Effector memory CD4-positive, alpha-beta T cell (primary cell): ENCODE measurements around the gene TSHZ3.

Source experiments
- DNase-seq, 3 donors: peaks; one replicate each; pipeline ENCODE4 v3.0.0-alpha.2; 2020
- H3K27ac ChIP-seq: 2 replicates; pipeline ENCODE4 v1.7.0; 2013; ENCODE audit warnings: mild to moderate bottlenecking, low read length, moderate library complexity; ENCODE audit not compliant: insufficient read depth, poor library complexity, severe bottlenecking
- H3K27me3 ChIP-seq: replicated peaks from 2 replicates; pipeline ENCODE4 v1.7.0; 2013; ENCODE audit warnings: mild to moderate bottlenecking, low read length; ENCODE audit not compliant: insufficient read depth, control insufficient read depth, poor library complexity, severe bottlenecking
- H3K36me3 ChIP-seq: 2 replicates; pipeline ENCODE4 v1.7.0; 2013; ENCODE audit warnings: mild to moderate bottlenecking, low read length, moderate library complexity; ENCODE audit not compliant: control insufficient read depth, insufficient read depth
- H3K4me1 ChIP-seq: 2 replicates; pipeline ENCODE4 v1.7.0; 2013; ENCODE audit warnings: low read length, mild to moderate bottlenecking; ENCODE audit not compliant: control insufficient read depth, insufficient read depth, poor library complexity, severe bottlenecking
- H3K4me3 ChIP-seq: 2 replicates; pipeline ENCODE4 v1.7.0; 2013; ENCODE audit warnings: low read length, low read depth, mild to moderate bottlenecking; ENCODE audit not compliant: insufficient read depth, poor library complexity, severe bottlenecking
- H3K9me3 ChIP-seq: 2 replicates; pipeline ENCODE4 v1.7.0; 2013; ENCODE audit warnings: mild to moderate bottlenecking, low read length, moderate library complexity; ENCODE audit not compliant: control insufficient read depth
- total RNA-seq, 3 donors: gene quantifications; one replicate each; lab custom pipeline; 2026; lab: John Stamatoyannopoulos, UW

The TSHZ3 gene, protein sequence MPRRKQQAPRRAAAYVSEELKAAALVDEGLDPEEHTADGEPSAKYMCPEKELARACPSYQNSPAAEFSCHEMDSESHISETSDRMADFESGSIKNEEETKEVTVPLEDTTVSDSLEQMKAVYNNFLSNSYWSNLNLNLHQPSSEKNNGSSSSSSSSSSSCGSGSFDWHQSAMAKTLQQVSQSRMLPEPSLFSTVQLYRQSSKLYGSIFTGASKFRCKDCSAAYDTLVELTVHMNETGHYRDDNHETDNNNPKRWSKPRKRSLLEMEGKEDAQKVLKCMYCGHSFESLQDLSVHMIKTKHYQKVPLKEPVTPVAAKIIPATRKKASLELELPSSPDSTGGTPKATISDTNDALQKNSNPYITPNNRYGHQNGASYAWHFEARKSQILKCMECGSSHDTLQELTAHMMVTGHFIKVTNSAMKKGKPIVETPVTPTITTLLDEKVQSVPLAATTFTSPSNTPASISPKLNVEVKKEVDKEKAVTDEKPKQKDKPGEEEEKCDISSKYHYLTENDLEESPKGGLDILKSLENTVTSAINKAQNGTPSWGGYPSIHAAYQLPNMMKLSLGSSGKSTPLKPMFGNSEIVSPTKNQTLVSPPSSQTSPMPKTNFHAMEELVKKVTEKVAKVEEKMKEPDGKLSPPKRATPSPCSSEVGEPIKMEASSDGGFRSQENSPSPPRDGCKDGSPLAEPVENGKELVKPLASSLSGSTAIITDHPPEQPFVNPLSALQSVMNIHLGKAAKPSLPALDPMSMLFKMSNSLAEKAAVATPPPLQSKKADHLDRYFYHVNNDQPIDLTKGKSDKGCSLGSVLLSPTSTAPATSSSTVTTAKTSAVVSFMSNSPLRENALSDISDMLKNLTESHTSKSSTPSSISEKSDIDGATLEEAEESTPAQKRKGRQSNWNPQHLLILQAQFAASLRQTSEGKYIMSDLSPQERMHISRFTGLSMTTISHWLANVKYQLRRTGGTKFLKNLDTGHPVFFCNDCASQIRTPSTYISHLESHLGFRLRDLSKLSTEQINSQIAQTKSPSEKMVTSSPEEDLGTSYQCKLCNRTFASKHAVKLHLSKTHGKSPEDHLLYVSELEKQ
- 2.3 to 3.1 (median 2.6) reads per million in 3 donors for total RNA-seq

DNA sequence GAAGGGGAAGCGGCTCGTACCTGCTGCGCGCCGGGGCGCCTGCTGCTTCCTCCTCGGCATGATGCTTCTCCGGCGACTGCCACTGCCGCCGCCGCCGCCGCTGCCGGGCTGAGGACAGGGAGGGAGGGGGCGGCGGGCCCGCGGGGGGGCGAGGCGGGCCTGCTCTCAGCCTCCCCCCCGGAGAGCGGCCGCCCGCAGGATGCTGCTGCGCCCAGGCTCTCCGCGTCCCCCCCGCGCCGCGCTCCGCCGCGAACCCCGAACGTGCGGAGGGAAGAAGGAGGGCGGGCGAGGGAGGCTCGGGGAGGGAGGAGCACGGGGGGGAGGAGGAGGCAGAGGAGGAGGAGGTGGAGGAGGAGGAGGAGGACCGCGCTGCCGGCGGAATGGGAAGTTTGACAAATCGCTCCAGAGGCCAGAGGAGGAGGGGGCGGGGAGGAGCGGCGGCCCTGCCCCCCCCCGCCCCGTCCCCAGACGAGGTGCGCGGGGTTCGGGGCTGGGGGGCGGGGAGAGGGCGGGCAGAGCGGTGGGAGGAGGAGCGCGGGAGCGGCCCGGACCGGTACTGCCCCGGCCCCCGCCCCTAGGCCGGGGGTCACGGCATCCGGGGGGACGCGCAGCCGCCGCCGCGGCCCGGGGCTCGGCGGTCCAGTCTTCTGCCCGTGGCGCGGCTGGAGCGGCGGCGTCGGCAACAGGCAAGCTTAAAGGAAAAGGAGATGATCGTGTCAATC is at the start of gene TSHZ3:
TSS of gene TSHZ3 (minus strand) at position 277 of the 722 bp plus-strand sequence. CDS start at position 60, 217 bp downstream.
- no peaks in the 10 kb centered on the region for H3K9me3 ChIP-seq
- DNase-seq: peak in 1 of 3 donors; percentile 30
- peaks cover 50% of the 10 kb centered on the region for H3K27me3 ChIP-seq
- H3K27ac ChIP-seq: no peak within 1 kb of the TSS
- H3K4me3 ChIP-seq: peak within 1 kb of the TSS; percentile 86
- H3K36me3 ChIP-seq: no peaks in the 10 kb centered on the region
- peaks cover 40% of the 10 kb centered on the region for H3K4me1 ChIP-seq

GRCh38 chr19:31397308-31397707 is 48.1 kb upstream of the TSHZ3 start:
- DNase-seq: no peak
- Histone ChIP-seq H3K4me1 (no peaks in the 10 kb centered on the region), H3K36me3 (no peaks in the 10 kb centered on the region), H3K9me3 (no peaks in the 10 kb centered on the region), H3K27me3 (no peaks in the 10 kb centered on the region), H3K4me3 (no peak overlapping the region), H3K27ac (no peak overlapping the region)

- H3K9me3 ChIP-seq: no peaks in the 10 kb centered on the region
- no peaks in the 10 kb centered on the region for H3K27me3 ChIP-seq
- H3K27ac ChIP-seq: no peak overlapping the region
- no peaks in the 10 kb centered on the region for H3K36me3 ChIP-seq
- no peaks in the 10 kb centered on the region for H3K4me1 ChIP-seq
- DNase-seq: no peak
- H3K4me3 ChIP-seq: no peak overlapping the region
These were observed 43.2 kb upstream of the TSHZ3 start for GRCh38 chr19:31392464-31392863.

- Histone ChIP-seq H3K4me3 (no peak overlapping the region), H3K9me3 (no peaks in the 10 kb centered on the region), H3K36me3 (no peaks in the 10 kb centered on the region), H3K27me3 (no peaks in the 10 kb centered on the region), H3K4me1 (no peaks in the 10 kb centered on the region), H3K27ac (no peak overlapping the region)
- DNase-seq: no peak
These were observed 42.3 kb upstream of the TSHZ3 start for GRCh38 chr19:31391518-31391917.

GRCh38 chr19:31390711-31391110 is 41.5 kb upstream of the TSHZ3 start:
- Histone ChIP-seq H3K36me3 (no peaks in the 10 kb centered on the region), H3K9me3 (no peaks in the 10 kb centered on the region), H3K4me1 (no peaks in the 10 kb centered on the region), H3K27me3 (no peaks in the 10 kb centered on the region), H3K4me3 (no peak overlapping the region), H3K27ac (no peak overlapping the region)
- DNase-seq: no peak

- H3K9me3 ChIP-seq: no peaks in the 10 kb centered on the region
- H3K36me3 ChIP-seq: no peaks in the 10 kb centered on the region
- no peak overlapping the region for H3K27ac ChIP-seq
- DNase-seq: no peak
- no peak overlapping the region for H3K4me3 ChIP-seq
- no peaks in the 10 kb centered on the region for H3K27me3 ChIP-seq
- no peaks in the 10 kb centered on the region for H3K4me1 ChIP-seq
These were observed 40.6 kb upstream of the TSHZ3 start for GRCh38 chr19:31389874-31390273.

DNA sequence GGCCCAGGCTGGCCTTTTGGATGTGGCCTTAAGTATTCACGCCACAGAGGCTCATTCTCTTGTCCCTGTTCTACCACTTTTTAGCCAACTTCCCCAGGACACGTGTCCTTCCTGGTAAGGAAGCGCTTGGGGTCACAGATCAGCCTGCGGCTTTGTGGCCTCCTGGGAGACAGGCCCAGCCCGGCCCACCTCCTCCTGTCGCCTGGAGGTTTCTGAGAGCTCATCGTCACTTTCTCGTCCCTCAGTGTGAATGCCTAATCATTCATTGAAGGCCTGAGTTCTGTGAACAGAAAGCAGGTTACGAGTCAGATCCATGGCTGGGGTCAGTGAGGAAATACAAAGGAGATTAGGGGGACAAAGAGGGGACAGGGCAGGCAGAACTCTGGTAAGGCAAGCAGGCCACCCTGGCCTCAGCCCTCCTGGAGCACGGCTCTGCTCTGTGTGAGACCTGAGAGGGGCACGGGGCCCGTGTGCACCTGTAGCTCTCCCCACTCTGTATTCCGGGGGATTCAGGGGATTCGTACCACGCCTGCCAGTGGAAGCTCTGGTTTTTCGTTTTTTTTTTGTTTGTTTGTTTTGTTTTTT is 38.6 kb upstream of the TSHZ3 start:
- no peaks in the 10 kb centered on the region for H3K36me3 ChIP-seq
- no peak for DNase-seq

DNA sequence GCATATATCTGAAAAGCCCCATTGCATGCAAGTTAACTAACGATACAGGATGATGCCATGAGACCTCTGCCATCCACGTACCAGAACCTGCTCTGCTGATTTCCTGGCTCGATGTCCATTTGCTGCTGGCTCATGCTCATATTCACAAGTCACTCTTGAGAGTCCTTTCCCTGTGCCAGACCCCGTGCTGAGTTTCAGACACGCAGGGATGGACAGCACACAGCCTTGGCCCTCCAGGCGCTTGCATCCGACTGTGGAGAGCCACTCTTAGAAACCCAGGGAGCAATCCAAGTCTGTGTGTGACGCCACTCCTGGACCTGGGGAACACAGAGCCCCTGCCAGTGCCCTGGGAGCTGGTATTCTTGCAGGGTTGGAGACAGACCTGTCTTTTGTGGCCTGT is 37.6 kb upstream of the TSHZ3 start:
- Histone ChIP-seq H3K4me1 (no peaks in the 10 kb centered on the region), H3K4me3 (no peak overlapping the region), H3K9me3 (no peaks in the 10 kb centered on the region), H3K27ac (no peak overlapping the region), H3K27me3 (no peaks in the 10 kb centered on the region), H3K36me3 (no peaks in the 10 kb centered on the region)
- DNase-seq: no peak

More for the DNA sequence above, 38.6 kb upstream of the TSHZ3 start:
- Histone ChIP-seq H3K4me1 (no peaks in the 10 kb centered on the region), H3K27ac (no peak overlapping the region), H3K9me3 (no peaks in the 10 kb centered on the region), H3K4me3 (no peak overlapping the region), H3K27me3 (no peaks in the 10 kb centered on the region)

DNA sequence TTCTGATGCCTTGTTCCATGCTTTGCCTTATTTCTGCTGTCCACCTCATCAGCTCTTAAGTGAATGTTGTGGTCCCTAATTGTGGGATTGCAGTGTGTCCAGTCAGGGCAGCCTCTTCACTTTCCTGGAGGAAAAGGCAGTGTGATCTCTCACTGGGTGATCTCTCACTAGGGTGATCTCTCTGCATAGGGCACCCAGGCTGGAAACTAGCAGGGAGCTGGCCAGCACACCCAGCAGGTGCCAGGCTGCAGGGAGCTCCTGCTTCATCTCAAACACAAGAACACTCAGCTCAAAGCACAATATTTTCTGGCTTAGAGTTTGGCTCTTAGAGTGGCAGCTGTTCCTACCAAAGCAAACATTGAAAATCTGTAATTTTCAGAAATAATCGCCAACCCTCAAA is 36.5 kb upstream of the TSHZ3 start:
- Histone ChIP-seq H3K36me3 (no peaks in the 10 kb centered on the region), H3K9me3 (no peaks in the 10 kb centered on the region), H3K27me3 (no peaks in the 10 kb centered on the region)

More for the DNA sequence above, 36.5 kb upstream of the TSHZ3 start:
- DNase-seq: no peak
- H3K27ac ChIP-seq: no peak overlapping the region
- H3K4me1 ChIP-seq: no peaks in the 10 kb centered on the region
- no peak overlapping the region for H3K4me3 ChIP-seq
